ENCODE results near the gene GLT1D1. TPM values are rescaled to one million over a fixed set of nuclear protein-coding genes. Genes with fewer than 3 reads are reported as not detected.

GLT1D1 gene
- polyA plus RNA-seq, 1 of the 3 experiments (the other 2 are of a cell fraction), result 0.05 TPM

DNA sequence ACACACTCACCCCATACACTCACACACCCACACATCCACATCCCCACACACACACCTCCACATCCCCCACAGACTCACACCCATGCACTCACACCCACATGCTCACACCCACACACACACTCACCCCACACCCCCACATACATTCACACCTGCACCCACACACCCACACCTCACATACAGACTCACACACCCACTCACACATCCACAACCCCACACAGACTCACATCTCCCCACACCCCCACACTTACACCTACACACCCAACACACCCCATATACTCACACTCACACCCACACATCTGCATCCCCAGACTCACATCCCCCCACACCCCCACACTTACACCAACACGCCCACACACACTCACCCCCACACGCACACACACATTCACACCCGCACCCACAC lies 171.8 kb downstream of the GLT1D1 start:
- ChIA-PET POLR2A (no interaction called here), CTCF (no interaction called here)
- no peak overlapping the region for H3K27ac ChIP-seq (ENCODE audit: low read depth in 2 of 2, low read length in 1 of 2)
- no peaks in the 10 kb centered on the region for H3K9me3 ChIP-seq
- no peaks in the 10 kb centered on the region for H3K9me2 ChIP-seq
- H3F3A ChIP-seq (replicated peaks; ENCODE audit: insufficient read depth), result no peaks in the 10 kb centered on the region
- H2AFZ ChIP-seq (ENCODE audit: low read depth), result no peak overlapping the region
- no peak overlapping the region for H3K4me2 ChIP-seq
- no peaks in the 10 kb centered on the region for H3K79me2 ChIP-seq (ENCODE audit: insufficient read depth)
- H3K4me1 ChIP-seq (ENCODE audit: control insufficient read depth in 1 of 2, insufficient read depth in 2 of 2, low read depth in 1 of 2, low read length in 1 of 2), result no peaks in the 10 kb centered on the region
- H4K20me1 ChIP-seq (ENCODE audit: insufficient read depth), result no peaks in the 10 kb centered on the region
- no peak overlapping the region for H3K4me3 ChIP-seq (ENCODE audit: low read depth in 2 of 2, low read length in 1 of 2)
- no peak for DNase-seq
- no peak overlapping the region for H3K9ac ChIP-seq
- WGBS (ENCODE audit: low lambda C conversion rate), result 56% methylated on average over 3 of the region's 3 CpGs
- TF ChIP-seq FOSL2 (IDR thresholded peaks at IDR 0.05; ENCODE audit: borderline replicate concordance, low read depth), result no peak
- TF ChIP-seq GATA2 (CRISPR knock-in tag; IDR thresholded peaks at IDR 0.05), result no peak
- no peak for TF ChIP-seq EP300 (IDR thresholded peaks at IDR 0.05; ENCODE audit: borderline replicate concordance in 1 of 2, low read depth in 1 of 2, low read length in 1 of 2)
- no peaks in the 10 kb centered on the region for H3K27me3 ChIP-seq (ENCODE audit: insufficient read depth)
- no peaks in the 10 kb centered on the region for H3K36me3 ChIP-seq (replicated peaks in 1 of 2; ENCODE audit: control insufficient read depth in 1 of 2, insufficient read depth in 2 of 2, low read length in 1 of 2)

DNA sequence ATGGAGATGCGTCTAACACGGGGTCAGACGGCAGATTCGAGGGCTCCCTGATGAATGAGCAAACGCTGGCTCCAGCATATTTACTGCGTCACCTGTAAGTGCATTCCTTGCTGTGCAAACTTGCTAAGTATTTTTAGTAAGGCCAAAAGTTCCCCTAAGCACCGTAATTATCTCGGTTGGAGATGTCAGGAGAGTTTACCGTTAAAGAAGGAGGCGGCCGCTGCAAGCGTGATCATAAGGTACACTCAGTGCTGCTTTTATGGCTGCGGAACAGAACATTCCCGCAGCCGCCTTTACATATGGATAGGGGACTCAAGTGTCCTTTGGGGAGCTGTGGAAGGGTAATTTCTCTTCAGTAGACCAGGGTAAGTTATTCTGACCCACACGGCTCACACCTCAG lies 175.6 kb downstream of the GLT1D1 start:
- Histone ChIP-seq H3K27ac (ENCODE audit: low read depth in 2 of 2, low read length in 1 of 2) (no peak overlapping the region), H3K79me2 (ENCODE audit: insufficient read depth) (no peaks in the 10 kb centered on the region), H3K9me3 (no peaks in the 10 kb centered on the region), H3F3A (replicated peaks; ENCODE audit: insufficient read depth) (no peaks in the 10 kb centered on the region), H3K4me1 (ENCODE audit: control insufficient read depth in 1 of 2, insufficient read depth in 2 of 2, low read depth in 1 of 2, low read length in 1 of 2) (no peaks in the 10 kb centered on the region), H3K4me2 (no peak overlapping the region), H3K9me2 (no peaks in the 10 kb centered on the region), H3K4me3 (ENCODE audit: low read depth in 2 of 2, low read length in 1 of 2) (no peak overlapping the region), H4K20me1 (ENCODE audit: insufficient read depth) (no peaks in the 10 kb centered on the region), H2AFZ (ENCODE audit: low read depth) (no peak overlapping the region), H3K36me3 (replicated peaks in 1 of 2; ENCODE audit: control insufficient read depth in 1 of 2, insufficient read depth in 2 of 2, low read length in 1 of 2) (no peaks in the 10 kb centered on the region), H3K27me3 (ENCODE audit: insufficient read depth) (no peaks in the 10 kb centered on the region), H3K9ac (no peak overlapping the region)
- TF ChIP-seq SMC3 (IDR thresholded peaks at IDR 0.05; ENCODE audit: low read depth, low read length) (no peak), EP300 (IDR thresholded peaks at IDR 0.05; ENCODE audit: borderline replicate concordance in 1 of 2, low read depth in 1 of 2, low read length in 1 of 2) (no peak), FOSL2 (IDR thresholded peaks at IDR 0.05; ENCODE audit: borderline replicate concordance, low read depth) (no peak), RXRA (IDR thresholded peaks at IDR 0.05; ENCODE audit: borderline replicate concordance, low read depth) (no peak), CHD2 (IDR thresholded peaks at IDR 0.05; ENCODE audit: low read length, partially characterized antibody) (no peak), NRF1 (IDR thresholded peaks at IDR 0.05; ENCODE audit: low read depth, low read length) (no peak), EZH2phosphoT487 (IDR thresholded peaks at IDR 0.05; ENCODE audit: borderline replicate concordance, low read depth) (no peak)
- TF ChIP-seq, protein P1, sequence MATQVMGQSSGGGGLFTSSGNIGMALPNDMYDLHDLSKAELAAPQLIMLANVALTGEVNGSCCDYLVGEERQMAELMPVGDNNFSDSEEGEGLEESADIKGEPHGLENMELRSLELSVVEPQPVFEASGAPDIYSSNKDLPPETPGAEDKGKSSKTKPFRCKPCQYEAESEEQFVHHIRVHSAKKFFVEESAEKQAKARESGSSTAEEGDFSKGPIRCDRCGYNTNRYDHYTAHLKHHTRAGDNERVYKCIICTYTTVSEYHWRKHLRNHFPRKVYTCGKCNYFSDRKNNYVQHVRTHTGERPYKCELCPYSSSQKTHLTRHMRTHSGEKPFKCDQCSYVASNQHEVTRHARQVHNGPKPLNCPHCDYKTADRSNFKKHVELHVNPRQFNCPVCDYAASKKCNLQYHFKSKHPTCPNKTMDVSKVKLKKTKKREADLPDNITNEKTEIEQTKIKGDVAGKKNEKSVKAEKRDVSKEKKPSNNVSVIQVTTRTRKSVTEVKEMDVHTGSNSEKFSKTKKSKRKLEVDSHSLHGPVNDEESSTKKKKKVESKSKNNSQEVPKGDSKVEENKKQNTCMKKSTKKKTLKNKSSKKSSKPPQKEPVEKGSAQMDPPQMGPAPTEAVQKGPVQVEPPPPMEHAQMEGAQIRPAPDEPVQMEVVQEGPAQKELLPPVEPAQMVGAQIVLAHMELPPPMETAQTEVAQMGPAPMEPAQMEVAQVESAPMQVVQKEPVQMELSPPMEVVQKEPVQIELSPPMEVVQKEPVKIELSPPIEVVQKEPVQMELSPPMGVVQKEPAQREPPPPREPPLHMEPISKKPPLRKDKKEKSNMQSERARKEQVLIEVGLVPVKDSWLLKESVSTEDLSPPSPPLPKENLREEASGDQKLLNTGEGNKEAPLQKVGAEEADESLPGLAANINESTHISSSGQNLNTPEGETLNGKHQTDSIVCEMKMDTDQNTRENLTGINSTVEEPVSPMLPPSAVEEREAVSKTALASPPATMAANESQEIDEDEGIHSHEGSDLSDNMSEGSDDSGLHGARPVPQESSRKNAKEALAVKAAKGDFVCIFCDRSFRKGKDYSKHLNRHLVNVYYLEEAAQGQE (IDR thresholded peaks at IDR 0.05; ENCODE audit: low read depth, low read length), result no peak
- TF ChIP-seq, protein P2, sequence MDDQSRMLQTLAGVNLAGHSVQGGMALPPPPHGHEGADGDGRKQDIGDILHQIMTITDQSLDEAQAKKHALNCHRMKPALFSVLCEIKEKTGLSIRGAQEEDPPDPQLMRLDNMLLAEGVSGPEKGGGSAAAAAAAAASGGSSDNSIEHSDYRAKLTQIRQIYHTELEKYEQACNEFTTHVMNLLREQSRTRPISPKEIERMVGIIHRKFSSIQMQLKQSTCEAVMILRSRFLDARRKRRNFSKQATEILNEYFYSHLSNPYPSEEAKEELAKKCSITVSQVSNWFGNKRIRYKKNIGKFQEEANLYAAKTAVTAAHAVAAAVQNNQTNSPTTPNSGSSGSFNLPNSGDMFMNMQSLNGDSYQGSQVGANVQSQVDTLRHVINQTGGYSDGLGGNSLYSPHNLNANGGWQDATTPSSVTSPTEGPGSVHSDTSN (IDR thresholded peaks at IDR 0.05), result no peak
- TF ChIP-seq, protein P3, sequence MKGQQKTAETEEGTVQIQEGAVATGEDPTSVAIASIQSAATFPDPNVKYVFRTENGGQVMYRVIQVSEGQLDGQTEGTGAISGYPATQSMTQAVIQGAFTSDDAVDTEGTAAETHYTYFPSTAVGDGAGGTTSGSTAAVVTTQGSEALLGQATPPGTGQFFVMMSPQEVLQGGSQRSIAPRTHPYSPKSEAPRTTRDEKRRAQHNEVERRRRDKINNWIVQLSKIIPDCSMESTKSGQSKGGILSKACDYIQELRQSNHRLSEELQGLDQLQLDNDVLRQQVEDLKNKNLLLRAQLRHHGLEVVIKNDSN (IDR thresholded peaks at IDR 0.05; ENCODE audit: borderline replicate concordance, low read depth), result no peak
- CTCF ChIA-PET, result no interaction called here
- 51% methylated on average over 16 of the region's 16 CpGs for WGBS (ENCODE audit: low lambda C conversion rate)
- POLR2A ChIA-PET, result no interaction called here
- DNase-seq, result no peak

Other genes with a start within 250 kb of the GLT1D1 start
- 14.5 and 20.5 TPM in 2 replicates for gene SLC15A4, start 29.5 kb upstream of the GLT1D1 start, polyA plus RNA-seq (2012; rRNA removed)